ENCODE measurements around the gene GRIA1.

Gene GRIA1

GRCh38 chr5:153546566-153546965 lies 56.1 kb downstream of the GRIA1 start:
- H3F3A ChIP-seq (ENCODE audit: low read depth): no peaks in the 10 kb centered on the region
- no peak overlapping the region for H3K4me3 ChIP-seq (ENCODE audit: low read length, poor library complexity, severe bottlenecking)
- H4K20me1 ChIP-seq (ENCODE audit: insufficient read depth, low read length, poor library complexity, severe bottlenecking): no peaks in the 10 kb centered on the region
- H3K9me3 ChIP-seq (ENCODE audit: insufficient read depth, low read depth, low read length): no peaks in the 10 kb centered on the region
- H2AFZ ChIP-seq (ENCODE audit: low read length): no peak overlapping the region
- H3K36me3 ChIP-seq (ENCODE audit: insufficient read depth, low read length): no peaks in the 10 kb centered on the region
- H3K4me1 ChIP-seq (ENCODE audit: insufficient read depth, low read length, poor library complexity, severe bottlenecking): no peaks in the 10 kb centered on the region
- no peaks in the 10 kb centered on the region for H3K27me3 ChIP-seq (ENCODE audit: insufficient read depth, low read length, poor library complexity, severe bottlenecking)
- H3K9ac ChIP-seq (ENCODE audit: low read depth, low read length, poor library complexity, severe bottlenecking): no peak overlapping the region
- H3K9me2 ChIP-seq (replicated peaks; ENCODE audit: low read depth, low read length): no peaks in the 10 kb centered on the region
- TF ChIP-seq EZH2phosphoT487 (IDR thresholded peaks at IDR 0.05; ENCODE audit: borderline replicate concordance): no peak
- no peak for TF ChIP-seq CTCF (conservative IDR thresholded peaks at IDR 0.05; ENCODE audit: low read length)
- H3K79me2 ChIP-seq (ENCODE audit: insufficient read depth, low read length): no peaks in the 10 kb centered on the region
- no peak overlapping the region for H3K4me2 ChIP-seq (ENCODE audit: low read depth, low read length, poor library complexity, severe bottlenecking)

GRCh38 chr5:153551537-153552079 lies 61.1 kb downstream of the GRIA1 start:
- H3K27me3 ChIP-seq (ENCODE audit: insufficient read depth, low read length, poor library complexity, severe bottlenecking): no peaks in the 10 kb centered on the region
- H3K36me3 ChIP-seq (ENCODE audit: insufficient read depth, low read length): no peaks in the 10 kb centered on the region
- H3K4me3 ChIP-seq (ENCODE audit: low read length, poor library complexity, severe bottlenecking): no peak overlapping the region
- no peak overlapping the region for H2AFZ ChIP-seq (ENCODE audit: low read length)
- no peak overlapping the region for H3K9ac ChIP-seq (ENCODE audit: low read depth, low read length, poor library complexity, severe bottlenecking)
- no peaks in the 10 kb centered on the region for H3K9me3 ChIP-seq (ENCODE audit: insufficient read depth, low read depth, low read length)
- no peaks in the 10 kb centered on the region for H3K9me2 ChIP-seq (replicated peaks; ENCODE audit: low read depth, low read length)
- no peak for TF ChIP-seq EZH2phosphoT487 (IDR thresholded peaks at IDR 0.05; ENCODE audit: borderline replicate concordance)
- no peak for TF ChIP-seq CTCF (conservative IDR thresholded peaks at IDR 0.05; ENCODE audit: low read length)
- H3K79me2 ChIP-seq (ENCODE audit: insufficient read depth, low read length): no peaks in the 10 kb centered on the region
- H3K4me1 ChIP-seq (ENCODE audit: insufficient read depth, low read length, poor library complexity, severe bottlenecking): no peaks in the 10 kb centered on the region
- no peaks in the 10 kb centered on the region for H4K20me1 ChIP-seq (ENCODE audit: insufficient read depth, low read length, poor library complexity, severe bottlenecking)
- H3F3A ChIP-seq (ENCODE audit: low read depth): no peaks in the 10 kb centered on the region
- H3K4me2 ChIP-seq (ENCODE audit: low read depth, low read length, poor library complexity, severe bottlenecking): no peak overlapping the region

GRCh38 chr5:153552886-153553285 lies 62.4 kb downstream of the GRIA1 start:
- TF ChIP-seq EZH2phosphoT487 (IDR thresholded peaks at IDR 0.05; ENCODE audit: borderline replicate concordance) (no peak), CTCF (conservative IDR thresholded peaks at IDR 0.05; ENCODE audit: low read length) (no peak)
- H3K9me2 ChIP-seq (replicated peaks; ENCODE audit: low read depth, low read length): no peaks in the 10 kb centered on the region
- no peaks in the 10 kb centered on the region for H3K27me3 ChIP-seq (ENCODE audit: insufficient read depth, low read length, poor library complexity, severe bottlenecking)
- H3K79me2 ChIP-seq (ENCODE audit: insufficient read depth, low read length): no peaks in the 10 kb centered on the region
- no peaks in the 10 kb centered on the region for H4K20me1 ChIP-seq (ENCODE audit: insufficient read depth, low read length, poor library complexity, severe bottlenecking)
- no peaks in the 10 kb centered on the region for H3K36me3 ChIP-seq (ENCODE audit: insufficient read depth, low read length)
- H3K4me1 ChIP-seq (ENCODE audit: insufficient read depth, low read length, poor library complexity, severe bottlenecking): no peaks in the 10 kb centered on the region
- no peak overlapping the region for H3K4me3 ChIP-seq (ENCODE audit: low read length, poor library complexity, severe bottlenecking)
- no peak overlapping the region for H2AFZ ChIP-seq (ENCODE audit: low read length)
- H3K9ac ChIP-seq (ENCODE audit: low read depth, low read length, poor library complexity, severe bottlenecking): no peak overlapping the region
- H3K9me3 ChIP-seq (ENCODE audit: insufficient read depth, low read depth, low read length): no peaks in the 10 kb centered on the region
- H3K4me2 ChIP-seq (ENCODE audit: low read depth, low read length, poor library complexity, severe bottlenecking): no peak overlapping the region
- H3F3A ChIP-seq (ENCODE audit: low read depth): no peaks in the 10 kb centered on the region

Data from Loucy (cell line).